Upper lobe of left lung (tissue), 6 donors: Measurements from ENCODE around the gene RGS16. TPM values are rescaled to one million over a fixed set of nuclear protein-coding genes. Genes with fewer than 3 reads are reported as not detected.

ENCODE experiments used
- ATAC-seq, 2 donors: fragments of 200-7000 bp; cut with Tn5 transposase; one replicate each; pipeline ENCODE4 v1.9.1; 2022; ENCODE audit warnings: mild to moderate bottlenecking in 2 of 2, moderate library complexity in 2 of 2; ENCODE audit not compliant: low FRiP score in 2 of 2
- DNase-seq, 2 donors: peaks; one replicate each; pipeline ENCODE4 v3.0.0-alpha.2; 2019 to 2020
- H3K27ac ChIP-seq, 4 donors: fragments of 200-600 bp; sonication (generic); one replicate each; pipeline ENCODE4 v1.5.1; 2016 to 2019
- H3K27me3 ChIP-seq, 4 donors: fragments of 200-600 bp; sonication (generic); one replicate each; pipeline ENCODE4 v1.5.1; 2017 to 2019
- H3K36me3 ChIP-seq, 4 donors: fragments of 200-600 bp; sonication (generic); one replicate each; pipeline ENCODE4 v1.5.1; 2016 to 2019
- H3K4me1 ChIP-seq, 4 donors: fragments of 200-600 bp; sonication (generic); one replicate each; pipeline ENCODE4 v1.5.1; 2018 to 2019
- H3K4me3 ChIP-seq, 4 donors: fragments of 200-600 bp; sonication (generic); one replicate each; pipeline ENCODE4 v1.5.1; 2017 to 2019; ENCODE audit warnings: mild to moderate bottlenecking in 2 of 4, moderate library complexity in 1 of 4
- H3K9me3 ChIP-seq, 4 donors: fragments of 200-600 bp; sonication (generic); one replicate each; pipeline ENCODE4 v1.5.1; 2018 to 2019
- EP300 ChIP-seq, 4 donors: sonication (generic); formaldehyde crosslinking; IDR thresholded peaks; one replicate each; pipeline ENCODE4 v1.5.1; 2017; ENCODE audit warnings: antibody characterized with exemption in 4 of 4, control low read depth in 2 of 4
- POLR2A ChIP-seq, 4 donors: fragments of 450-650 bp; IDR thresholded peaks; one replicate each; pipeline ENCODE4 v1.5.1; 2016 to 2017; ENCODE audit warnings: antibody characterized with exemption in 4 of 4, mild to moderate bottlenecking in 2 of 4
- POLR2AphosphoS5 ChIP-seq, 2 donors: sonication (generic); formaldehyde crosslinking; IDR thresholded peaks; one replicate each; pipeline ENCODE4 v1.5.1; 2017; ENCODE audit warnings: antibody characterized with exemption in 2 of 2
- WGBS, 2 donors: methylation state at CpG; one replicate each; pipeline ENCODE4 v1.1.5; 2017 to 2018; 5-methylcytosine and 5-hydroxymethylcytosine counted together
- total RNA-seq, 6 donors: library from RNA; depleted of rRNA in 4 of 6; stranded (reverse); fragments of >200 nt in 4 of 6; gene quantifications; one replicate each; pipeline versions ENCODE4 v1.1.0 to v1.2.1, GENCODE V29; 2016 to 2021
- TF ChIP-seq, protein P1 (sequence below), 6 experiments: fragments of 450-650 bp in 4 of 6; fragments of 200-600 bp in 2 of 6; sonication (generic) in 2 of 6; IDR thresholded peaks; one replicate each; pipeline ENCODE4 v1.5.1; 2016 to 2019; ENCODE audit warnings: antibody characterized with exemption in 6 of 6
- donor health status: DM: no; HTN: no; CAD: no; lungs with moderate emphysema.
- donor health status: DM: no; HTN: yes; CAD: no; lungs with severe emphysema.

RGS16 gene
- total RNA-seq, 6 donors from 2014 or later: 3.1 to 27.2 (median 16.2) TPM

GRCh38 chr1:182641561-182641960 lies 37.4 kb upstream of the RGS16 start:
- Histone ChIP-seq H3K4me1 (no peaks in the 10 kb centered on the region), H3K27me3 (no peaks in the 10 kb centered on the region), H3K36me3 (no peaks in the 10 kb centered on the region), H3K27ac (no peak overlapping the region), H3K9me3 (no peaks in the 10 kb centered on the region), H3K4me3 (no peak overlapping the region)
- TF ChIP-seq, protein P1, sequence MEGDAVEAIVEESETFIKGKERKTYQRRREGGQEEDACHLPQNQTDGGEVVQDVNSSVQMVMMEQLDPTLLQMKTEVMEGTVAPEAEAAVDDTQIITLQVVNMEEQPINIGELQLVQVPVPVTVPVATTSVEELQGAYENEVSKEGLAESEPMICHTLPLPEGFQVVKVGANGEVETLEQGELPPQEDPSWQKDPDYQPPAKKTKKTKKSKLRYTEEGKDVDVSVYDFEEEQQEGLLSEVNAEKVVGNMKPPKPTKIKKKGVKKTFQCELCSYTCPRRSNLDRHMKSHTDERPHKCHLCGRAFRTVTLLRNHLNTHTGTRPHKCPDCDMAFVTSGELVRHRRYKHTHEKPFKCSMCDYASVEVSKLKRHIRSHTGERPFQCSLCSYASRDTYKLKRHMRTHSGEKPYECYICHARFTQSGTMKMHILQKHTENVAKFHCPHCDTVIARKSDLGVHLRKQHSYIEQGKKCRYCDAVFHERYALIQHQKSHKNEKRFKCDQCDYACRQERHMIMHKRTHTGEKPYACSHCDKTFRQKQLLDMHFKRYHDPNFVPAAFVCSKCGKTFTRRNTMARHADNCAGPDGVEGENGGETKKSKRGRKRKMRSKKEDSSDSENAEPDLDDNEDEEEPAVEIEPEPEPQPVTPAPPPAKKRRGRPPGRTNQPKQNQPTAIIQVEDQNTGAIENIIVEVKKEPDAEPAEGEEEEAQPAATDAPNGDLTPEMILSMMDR (IDR thresholded peaks at IDR 0.05): no peak
- TF ChIP-seq EP300 (IDR thresholded peaks at IDR 0.05) (no peak), POLR2A (IDR thresholded peaks at IDR 0.05) (no peak), POLR2AphosphoS5 (IDR thresholded peaks at IDR 0.05) (no peak)
- DNase-seq (peak in 1 of 2 donors; percentile 33), ATAC-seq (no peak)
- 79 to 93% methylated on average over 5 of the region's 5 CpGs for WGBS, 2 donors

DNA sequence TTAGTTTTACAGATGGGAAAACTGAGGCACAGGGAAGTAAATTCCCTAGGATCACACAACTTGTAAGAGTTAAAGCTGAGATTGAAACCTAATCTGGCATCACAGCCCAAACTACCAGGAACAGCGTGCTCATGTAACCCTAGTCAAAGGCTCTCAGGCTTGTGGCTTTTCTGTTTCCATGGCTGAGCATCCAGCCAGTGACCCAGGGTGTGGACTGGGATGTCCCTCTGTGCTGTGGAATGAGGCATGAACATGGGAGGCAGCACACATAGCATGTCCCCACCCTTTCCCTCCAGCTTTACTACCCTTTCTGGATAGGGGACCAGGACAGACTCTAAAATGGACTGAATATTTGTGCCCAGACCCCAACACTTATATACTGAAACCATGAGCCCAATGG lies 35.1 kb upstream of the RGS16 start:
- 91 to 92% methylated on average over 1 of the region's 1 CpG for WGBS, 2 donors
- DNase-seq (no peak), ATAC-seq (no peak)
- no peaks in the 10 kb centered on the region for H3K9me3 ChIP-seq
- no peaks in the 10 kb centered on the region for H3K4me1 ChIP-seq
- H3K36me3 ChIP-seq: no peaks in the 10 kb centered on the region
- H3K27me3 ChIP-seq: no peaks in the 10 kb centered on the region
- TF ChIP-seq POLR2AphosphoS5 (IDR thresholded peaks at IDR 0.05): no peak
- TF ChIP-seq, protein P1 (IDR thresholded peaks at IDR 0.05): no peak
- TF ChIP-seq POLR2A (IDR thresholded peaks at IDR 0.05): no peak
- no peak for TF ChIP-seq EP300 (IDR thresholded peaks at IDR 0.05)
- H3K4me3 ChIP-seq: no peak overlapping the region
- no peak overlapping the region for H3K27ac ChIP-seq

DNA sequence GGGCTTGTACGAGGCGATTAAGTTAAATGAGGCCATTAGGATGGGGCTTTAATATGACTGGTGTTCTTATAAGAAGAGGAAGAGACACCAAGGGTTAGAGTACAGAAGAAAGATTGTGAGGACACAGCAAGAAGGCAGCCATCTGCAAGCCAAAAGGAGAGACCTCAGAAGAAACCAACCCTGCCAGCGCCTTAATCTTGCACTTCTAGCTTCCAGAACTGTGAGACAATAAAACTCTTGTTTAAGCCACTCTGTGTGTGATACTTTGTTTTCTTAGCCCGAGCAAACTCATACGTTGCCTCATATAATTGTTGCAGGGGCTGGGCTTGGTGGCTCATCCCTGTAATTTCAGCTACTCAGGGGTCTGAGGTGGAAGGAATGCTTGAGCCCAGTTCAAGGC lies 33.6 kb upstream of the RGS16 start:
- Histone ChIP-seq H3K4me1 (no peaks in the 10 kb centered on the region), H3K36me3 (no peaks in the 10 kb centered on the region), H3K27ac (no peak overlapping the region), H3K27me3 (no peaks in the 10 kb centered on the region), H3K9me3 (no peaks in the 10 kb centered on the region), H3K4me3 (no peak overlapping the region)
- WGBS, 2 donors: 87 to 93% methylated on average over 5 of the region's 5 CpGs
- DNase-seq (no peak), ATAC-seq (no peak)
- no peak for TF ChIP-seq POLR2A (IDR thresholded peaks at IDR 0.05)
- no peak for TF ChIP-seq POLR2AphosphoS5 (IDR thresholded peaks at IDR 0.05)
- no peak for TF ChIP-seq EP300 (IDR thresholded peaks at IDR 0.05)
- TF ChIP-seq, protein P1 (IDR thresholded peaks at IDR 0.05): no peak

DNA sequence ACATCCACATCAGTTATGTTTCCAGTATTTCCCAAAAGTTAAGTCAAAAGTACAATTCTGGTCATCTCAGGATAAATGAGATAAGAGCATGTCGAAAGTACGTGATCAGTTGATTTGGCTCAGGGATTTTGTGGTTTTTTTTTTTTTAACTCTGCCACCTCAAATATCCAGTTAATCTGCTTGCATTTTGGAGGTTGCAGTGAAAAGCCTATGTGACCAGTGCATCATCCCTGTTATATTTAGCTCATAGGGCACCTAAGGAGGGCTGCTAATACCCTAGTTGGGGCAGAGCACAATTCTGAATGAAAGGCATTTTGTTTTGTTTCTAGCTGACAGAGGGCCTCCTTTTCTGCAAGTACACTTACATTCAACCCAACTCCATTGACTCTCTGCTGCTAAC lies 31.7 kb upstream of the RGS16 start:
- no peak for TF ChIP-seq POLR2AphosphoS5 (IDR thresholded peaks at IDR 0.05)
- TF ChIP-seq, protein P1 (IDR thresholded peaks at IDR 0.05): no peak
- no peak for TF ChIP-seq EP300 (IDR thresholded peaks at IDR 0.05)
- TF ChIP-seq POLR2A (IDR thresholded peaks at IDR 0.05): no peak
- no peak for ATAC-seq
- Histone ChIP-seq H3K4me1 (no peaks in the 10 kb centered on the region), H3K9me3 (no peaks in the 10 kb centered on the region), H3K27me3 (no peaks in the 10 kb centered on the region), H3K27ac (no peak overlapping the region), H3K36me3 (no peaks in the 10 kb centered on the region), H3K4me3 (no peak overlapping the region)
- WGBS, 2 donors: 70 to 85% methylated on average over 2 of the region's 2 CpGs
- no peak for DNase-seq

- H3K4me1 ChIP-seq: peaks cover 0 to 9% (median 5%) of the 10 kb centered on the region in 4 donors
- TF ChIP-seq, protein P1 (IDR thresholded peaks at IDR 0.05): no peak
- TF ChIP-seq EP300 (IDR thresholded peaks at IDR 0.05): no peak
- TF ChIP-seq POLR2A (IDR thresholded peaks at IDR 0.05): no peak
- TF ChIP-seq POLR2AphosphoS5 (IDR thresholded peaks at IDR 0.05): no peak
- no peaks in the 10 kb centered on the region for H3K9me3 ChIP-seq
- H3K27me3 ChIP-seq: no peaks in the 10 kb centered on the region
- ATAC-seq (no peak), DNase-seq (no peak)
- WGBS, 2 donors: 88 to 92% methylated on average over 5 to 9 of the region's 9 CpGs
- no peak overlapping the region for H3K4me3 ChIP-seq
- H3K27ac ChIP-seq: no peak overlapping the region
- H3K36me3 ChIP-seq: no peaks in the 10 kb centered on the region
These were observed 30.3 kb upstream of the RGS16 start for GRCh38 chr1:182634306-182635072.
